ENCODE data around the gene PAPPA.

- TF ChIP-seq CTCF (IDR thresholded peaks at IDR 0.05) (no peak), POLR2A (IDR thresholded peaks at IDR 0.05) (no peak), EP300 (IDR thresholded peaks at IDR 0.05) (no peak)
Observed at GRCh38 chr9:116303886-116304538, 150.4 kb downstream of the PAPPA start.
